ENCODE data around the gene PTH1R.

PTH1R gene

GRCh38 chr3:46913644-46914043, 36.1 kb downstream of the PTH1R start:
- Histone ChIP-seq H4K20me1 (ENCODE audit: insufficient read depth, low read length) (no peaks in the 10 kb centered on the region), H2AFZ (ENCODE audit: low read depth, low read length) (no peak overlapping the region), H3K27me3 (ENCODE audit: low read depth, low read length) (no peaks in the 10 kb centered on the region), H3K9ac (ENCODE audit: low read length) (no peak overlapping the region), H3K4me3 (ENCODE audit: low read length) (no peak overlapping the region), H3K4me2 (ENCODE audit: low read length) (no peak overlapping the region), H3K36me3 (replicated peaks; ENCODE audit: low read depth, low read length) (peaks cover 39% of the 10 kb centered on the region), H3K27ac (ENCODE audit: low read length) (no peak overlapping the region), H3K9me3 (ENCODE audit: insufficient read depth, low read length) (peaks cover 9% of the 10 kb centered on the region; the same call in 1 of the 2 replicates), H3K4me1 (ENCODE audit: low read length) (peaks cover 7% of the 10 kb centered on the region; the same call in 1 of the 2 replicates), H3K79me2 (ENCODE audit: low read length) (no peaks in the 10 kb centered on the region)
- no peak for TF ChIP-seq CTCF (IDR thresholded peaks at IDR 0.05; ENCODE audit: low read depth, low read length)
- TF ChIP-seq EZH2phosphoT487 (IDR thresholded peaks at IDR 0.05; ENCODE audit: low read depth): no peak

GRCh38 chr3:46914849-46915248, 37.3 kb downstream of the PTH1R start:
- no peak overlapping the region for H3K4me3 ChIP-seq (ENCODE audit: low read length)
- no peaks in the 10 kb centered on the region for H3K79me2 ChIP-seq (ENCODE audit: low read length)
- no peak overlapping the region for H3K27ac ChIP-seq (ENCODE audit: low read length)
- no peaks in the 10 kb centered on the region for H3K27me3 ChIP-seq (ENCODE audit: low read depth, low read length)
- H3K9ac ChIP-seq (ENCODE audit: low read length): no peak overlapping the region
- H3K4me1 ChIP-seq (ENCODE audit: low read length): peaks cover under 1% of the 10 kb centered on the region; the same call in 1 of the 2 replicates
- no peak overlapping the region for H2AFZ ChIP-seq (ENCODE audit: low read depth, low read length)
- peaks cover 50% of the 10 kb centered on the region for H3K36me3 ChIP-seq (replicated peaks; ENCODE audit: low read depth, low read length)
- H3K9me3 ChIP-seq (ENCODE audit: insufficient read depth, low read length): peaks cover 9% of the 10 kb centered on the region; the same call in 1 of the 2 replicates
- H3K4me2 ChIP-seq (ENCODE audit: low read length): no peak overlapping the region
- no peaks in the 10 kb centered on the region for H4K20me1 ChIP-seq (ENCODE audit: insufficient read depth, low read length)
- TF ChIP-seq CTCF (IDR thresholded peaks at IDR 0.05; ENCODE audit: low read depth, low read length) (no peak), EZH2phosphoT487 (IDR thresholded peaks at IDR 0.05; ENCODE audit: low read depth) (no peak)

- H3K9ac ChIP-seq (ENCODE audit: low read length): no peak overlapping the region
- TF ChIP-seq EZH2phosphoT487 (IDR thresholded peaks at IDR 0.05; ENCODE audit: low read depth) (no peak), CTCF (IDR thresholded peaks at IDR 0.05; ENCODE audit: low read depth, low read length) (no peak)
- no peak overlapping the region for H3K4me2 ChIP-seq (ENCODE audit: low read length)
- peaks cover 55% of the 10 kb centered on the region for H3K36me3 ChIP-seq (replicated peaks; ENCODE audit: low read depth, low read length)
- H3K9me3 ChIP-seq (ENCODE audit: insufficient read depth, low read length): peaks cover 9% of the 10 kb centered on the region; the same call in 1 of the 2 replicates
- H3K4me3 ChIP-seq (ENCODE audit: low read length): no peak overlapping the region
- no peaks in the 10 kb centered on the region for H4K20me1 ChIP-seq (ENCODE audit: insufficient read depth, low read length)
- no peak overlapping the region for H3K27ac ChIP-seq (ENCODE audit: low read length)
- no peaks in the 10 kb centered on the region for H3K79me2 ChIP-seq (ENCODE audit: low read length)
- H3K27me3 ChIP-seq (ENCODE audit: low read depth, low read length): no peaks in the 10 kb centered on the region
- H2AFZ ChIP-seq (ENCODE audit: low read depth, low read length): no peak overlapping the region
- no peaks in the 10 kb centered on the region for H3K4me1 ChIP-seq (ENCODE audit: low read length)
Measured at GRCh38 chr3:46915297-46915822, 37.8 kb downstream of the PTH1R start.

GRCh38 chr3:46916278-46916677, 38.8 kb downstream of the PTH1R start:
- Histone ChIP-seq H3K27me3 (ENCODE audit: low read depth, low read length) (no peaks in the 10 kb centered on the region), H4K20me1 (ENCODE audit: insufficient read depth, low read length) (no peaks in the 10 kb centered on the region), H3K27ac (ENCODE audit: low read length) (no peak overlapping the region), H3K4me2 (ENCODE audit: low read length) (no peak overlapping the region), H3K4me1 (ENCODE audit: low read length) (no peaks in the 10 kb centered on the region), H3K36me3 (replicated peaks; ENCODE audit: low read depth, low read length) (peaks cover 63% of the 10 kb centered on the region), H3K79me2 (ENCODE audit: low read length) (no peaks in the 10 kb centered on the region), H2AFZ (ENCODE audit: low read depth, low read length) (no peak overlapping the region), H3K9me3 (ENCODE audit: insufficient read depth, low read length) (peaks cover 9% of the 10 kb centered on the region; the same call in 1 of the 2 replicates), H3K9ac (ENCODE audit: low read length) (no peak overlapping the region), H3K4me3 (ENCODE audit: low read length) (no peak overlapping the region)
- TF ChIP-seq EZH2phosphoT487 (IDR thresholded peaks at IDR 0.05; ENCODE audit: low read depth): no peak
- no peak for TF ChIP-seq CTCF (IDR thresholded peaks at IDR 0.05; ENCODE audit: low read depth, low read length)

Measured in OCI-LY3 (cell line).